Hepatocyte (in vitro differentiated cells): ENCODE data around the gene CPNE1. TPM values are rescaled to one million over a fixed set of nuclear protein-coding genes. Genes with fewer than 3 reads are reported as not detected.

Source experiments
- DNase-seq: peaks from one replicate; pipeline ENCODE4 v3.0.0-alpha.2; 2016; ENCODE audit warnings: low spot score
- H2AFZ ChIP-seq: fragments of 200-600 bp; sonication (generic); 2 replicates; pipeline ENCODE4 v1.6.0; 2016; ENCODE audit warnings: antibody characterized with exemption, mild to moderate bottlenecking
- H3K27ac ChIP-seq: fragments of 200-600 bp; sonication (generic); 2 replicates; pipeline ENCODE4 v1.5.1; 2016; ENCODE audit warnings: mild to moderate bottlenecking
- H3K27me3 ChIP-seq: fragments of 200-600 bp; sonication (generic); 2 replicates; pipeline ENCODE4 v1.6.1; 2016
- H3K36me3 ChIP-seq: fragments of 200-600 bp; sonication (generic); replicated peaks from 2 replicates; pipeline ENCODE4 v1.5.1; 2016; ENCODE audit warnings: low read depth; ENCODE audit not compliant: insufficient read depth
- H3K4me1 ChIP-seq: fragments of 200-600 bp; sonication (generic); 2 replicates; pipeline ENCODE4 v1.5.1; 2016; ENCODE audit warnings: mild to moderate bottlenecking, moderate library complexity; ENCODE audit not compliant: insufficient read depth
- H3K4me2 ChIP-seq: fragments of 200-600 bp; sonication (generic); 2 replicates; pipeline ENCODE4 v1.6.0; 2016
- H3K4me3 ChIP-seq: fragments of 200-600 bp; sonication (generic); 2 replicates; pipeline ENCODE4 v1.5.1; 2016; ENCODE audit warnings: mild to moderate bottlenecking
- H3K79me2 ChIP-seq: fragments of 200-600 bp; sonication (generic); 2 replicates; pipeline ENCODE4 v1.6.0; 2017; ENCODE audit warnings: mild to moderate bottlenecking
- H3K9me2 ChIP-seq: fragments of 200-600 bp; sonication (generic); replicated peaks from 2 replicates; pipeline ENCODE4 v1.6.0; 2017; ENCODE audit warnings: mild to moderate bottlenecking; ENCODE audit not compliant: insufficient read depth
- H3K9me3 ChIP-seq: fragments of 200-600 bp; sonication (generic); 2 replicates; pipeline ENCODE4 v1.5.1; 2016; ENCODE audit warnings: low read depth, mild to moderate bottlenecking
- H4K20me1 ChIP-seq: fragments of 200-600 bp; sonication (generic); 2 replicates; pipeline ENCODE4 v1.6.0; 2016; ENCODE audit warnings: mild to moderate bottlenecking; ENCODE audit not compliant: insufficient read depth, poor library complexity, severe bottlenecking
- CTCF ChIP-seq: fragments of 200-600 bp; sonication (generic); IDR thresholded peaks from 2 replicates; pipeline ENCODE4 v1.5.1; 2016; ENCODE audit warnings: antibody characterized with exemption, mild to moderate bottlenecking; ENCODE audit not compliant: poor library complexity
- EZH2 ChIP-seq: fragments of 200-600 bp; sonication (generic); IDR thresholded peaks from 2 replicates; pipeline ENCODE4 v1.6.1; 2016; ENCODE audit warnings: antibody characterized with exemption, mild to moderate bottlenecking, borderline replicate concordance
- EZH2phosphoT487 ChIP-seq: fragments of 200-600 bp; sonication (generic); IDR thresholded peaks from one replicate; pipeline ENCODE4 v1.6.1; 2018; ENCODE audit warnings: antibody characterized with exemption, mild to moderate bottlenecking, low read depth, moderate library complexity; ENCODE audit not compliant: unreplicated experiment, severe bottlenecking
- WGBS: methylation state at CpG from one replicate; pipeline ENCODE4 v1.1.6; 2016; ENCODE audit warnings: low lambda C conversion rate; ENCODE audit errors: missing lambda C conversion rate; 5-methylcytosine and 5-hydroxymethylcytosine counted together
- polyA plus RNA-seq: library from polyadenylated mRNA; unstranded; fragments of >200 nt; fragmentation: Nextera tagmentation; extraction: Ambion mirVana; gene quantifications from 2 replicates; pipeline ENCODE4 v1.2.1, GENCODE V29; 2016
- small RNA-seq: library from RNA; depleted of rRNA; stranded (forward); fragments of <200 nt; gene quantifications from one replicate; pipeline ENCODE3, GENCODE V24; 2014
- total RNA-seq: library from RNA; depleted of rRNA; stranded (reverse); fragments of >200 nt; gene quantifications from 2 replicates; pipeline ENCODE4 v1.2.3, GENCODE V29; 2014

The CPNE1 gene
- total and polyA plus RNA-seq, 2 experiments from 2014 or later = 68.9 to 93.4 TPM

DNA sequence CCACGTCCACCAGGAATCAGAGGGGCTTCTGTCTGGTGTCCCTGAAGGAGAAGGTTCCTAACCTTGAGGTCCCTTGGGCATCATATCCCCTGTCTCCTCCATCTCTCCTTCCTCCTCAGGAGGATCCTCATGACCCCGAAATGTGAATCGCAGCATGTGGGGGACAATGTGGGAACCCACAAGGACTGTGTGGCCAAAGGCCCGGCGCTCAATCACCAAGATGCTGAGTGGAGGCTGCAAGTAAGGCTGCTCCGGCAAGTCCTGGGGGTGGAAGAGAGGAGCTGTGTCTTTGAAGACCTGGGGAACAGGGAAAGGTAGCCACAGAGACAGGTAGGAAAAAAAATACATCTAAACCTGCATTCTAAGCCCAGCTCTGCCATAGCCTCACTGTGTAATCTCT, 85.5 kb downstream of the CPNE1 start:
- Histone ChIP-seq H3K4me1 (peaks cover 3% of the 10 kb centered on the region), H3K9me3 (no peaks in the 10 kb centered on the region), H2AFZ (no peak overlapping the region), H3K27ac (no peak overlapping the region), H3K79me2 (no peaks in the 10 kb centered on the region), H3K9me2 (no peaks in the 10 kb centered on the region), H3K4me3 (no peak overlapping the region), H3K27me3 (no peaks in the 10 kb centered on the region), H4K20me1 (no peaks in the 10 kb centered on the region), H3K4me2 (no peak overlapping the region), H3K36me3 (no peaks in the 10 kb centered on the region)
- TF ChIP-seq CTCF (no peak), EZH2 (no peak), EZH2phosphoT487 (no peak)
- WGBS = 97% methylated on average over 6 of the region's 6 CpGs
- DNase-seq = no peak

- Histone ChIP-seq H3K36me3 (no peaks in the 10 kb centered on the region), H2AFZ (no peak overlapping the region), H3K9me2 (no peaks in the 10 kb centered on the region), H3K4me1 (peaks cover 3% of the 10 kb centered on the region), H3K27me3 (no peaks in the 10 kb centered on the region), H4K20me1 (no peaks in the 10 kb centered on the region), H3K9me3 (no peaks in the 10 kb centered on the region), H3K79me2 (no peaks in the 10 kb centered on the region), H3K4me2 (no peak overlapping the region), H3K4me3 (no peak overlapping the region), H3K27ac (no peak overlapping the region)
- 82% methylated on average over 8 of the region's 8 CpGs for WGBS
- no peak for DNase-seq
- TF ChIP-seq EZH2 (no peak), CTCF (no peak), EZH2phosphoT487 (no peak)
These were observed 86.2 kb downstream of the CPNE1 start for GRCh38 chr20:35578469-35578868.

- 60% methylated on average over 3 of the region's 3 CpGs for WGBS
- H3K79me2 ChIP-seq = no peaks in the 10 kb centered on the region
- H3K36me3 ChIP-seq = no peaks in the 10 kb centered on the region
- no peaks in the 10 kb centered on the region for H3K27me3 ChIP-seq
- H3K4me1 ChIP-seq = peaks cover 3% of the 10 kb centered on the region
- H3K4me2 ChIP-seq = no peak overlapping the region
- H3K4me3 ChIP-seq = no peak overlapping the region
- no peak overlapping the region for H3K27ac ChIP-seq
- no peaks in the 10 kb centered on the region for H3K9me3 ChIP-seq
- H2AFZ ChIP-seq = no peak overlapping the region
- TF ChIP-seq EZH2 (no peak), CTCF (no peak), EZH2phosphoT487 (no peak)
- no peak for DNase-seq
- no peaks in the 10 kb centered on the region for H4K20me1 ChIP-seq
- H3K9me2 ChIP-seq = no peaks in the 10 kb centered on the region
These were observed 87.9 kb downstream of the CPNE1 start for GRCh38 chr20:35576816-35577215.

Small RNAs within 50 kb of the gene (small RNA-seq; reads per million reads assigned to genes)
- gene RNU6-759P = not detected
- gene RPL37P1 = not detected

Other genes starting within 250 kb of the CPNE1 start
- gene GDF5, start 226.7 kb downstream of the CPNE1 start, total RNA-seq = 1.0 and 1.6 TPM in 2 replicates
- 2.0 and 2.7 TPM in 2 replicates for gene GDF5, start 226.7 kb downstream of the CPNE1 start, polyA plus RNA-seq
- gene CEP250, start 209.3 kb downstream of the CPNE1 start, total RNA-seq = 9.6 and 12.4 TPM in 2 replicates
- 18.5 and 23.4 TPM in 2 replicates for gene CEP250, start 209.3 kb downstream of the CPNE1 start, polyA plus RNA-seq
- gene C20orf173, start 135.2 kb downstream of the CPNE1 start, total RNA-seq = not detected in 2 replicates
- gene C20orf173, start 135.2 kb downstream of the CPNE1 start, polyA plus RNA-seq = not detected in 2 replicates
- gene ERGIC3, start 122.8 kb downstream of the CPNE1 start, total RNA-seq = 369 and 375 TPM in 2 replicates
- gene ERGIC3, start 122.8 kb downstream of the CPNE1 start, polyA plus RNA-seq = 298 and 309 TPM in 2 replicates
- gene SPAG4, start 49.1 kb downstream of the CPNE1 start, total RNA-seq = 7.9 and 11.0 TPM in 2 replicates
- 6.6 and 10.5 TPM in 2 replicates for gene SPAG4, start 49.1 kb downstream of the CPNE1 start, polyA plus RNA-seq
- 53.7 and 57.3 TPM in 2 replicates for gene RBM12, start within 50 bp of the CPNE1 start, total RNA-seq
- gene RBM12, start within 50 bp of the CPNE1 start, polyA plus RNA-seq = 20.6 and 22.5 TPM in 2 replicates
- 48.5 and 49.0 TPM in 2 replicates for gene NFS1, start 34.5 kb upstream of the CPNE1 start, total RNA-seq
- gene NFS1, start 34.5 kb upstream of the CPNE1 start, polyA plus RNA-seq = 30.2 and 38.1 TPM in 2 replicates
- 285 and 383 TPM in 2 replicates for gene ROMO1, start 34.5 kb upstream of the CPNE1 start, total RNA-seq
- 629 and 634 TPM in 2 replicates for gene ROMO1, start 34.5 kb upstream of the CPNE1 start, polyA plus RNA-seq
- gene RBM39, start 77.4 kb upstream of the CPNE1 start, total RNA-seq = 334 and 423 TPM in 2 replicates
- gene RBM39, start 77.4 kb upstream of the CPNE1 start, polyA plus RNA-seq = 200 and 260 TPM in 2 replicates
- gene PHF20, start 107.1 kb upstream of the CPNE1 start, total RNA-seq = 18.8 and 24.0 TPM in 2 replicates
- 24.0 and 24.2 TPM in 2 replicates for gene PHF20, start 107.1 kb upstream of the CPNE1 start, polyA plus RNA-seq